SU-DHL-6 (cell line): ENCODE results near the gene RGS11.

Source experiments
- H2AFZ ChIP-seq: fragments of 200-600 bp; sonication (generic); 2 replicates; pipeline ENCODE4 v1.6.1; 2014; ENCODE audit warnings: low read depth, mild to moderate bottlenecking, moderate library complexity, mixed read lengths, antibody characterized with exemption, low read length; ENCODE audit not compliant: severe bottlenecking
- H3F3A ChIP-seq: fragments of 200-600 bp; shearing (Covaris generic); 2 replicates; pipeline ENCODE4 v1.6.0; 2016; ENCODE audit warnings: antibody characterized with exemption, mild to moderate bottlenecking; ENCODE audit not compliant: insufficient read depth
- H3K27ac ChIP-seq: fragments of 200-600 bp; sonication (generic); 2 replicates; pipeline ENCODE4 v1.5.1; 2016; ENCODE audit warnings: low read depth, mild to moderate bottlenecking, low read length, moderate library complexity, mixed read lengths
- H3K27me3 ChIP-seq: fragments of 200-600 bp; sonication (generic), shearing (Covaris generic); 2 replicates; pipeline ENCODE4 v1.6.0; 2014; ENCODE audit warnings: mild to moderate bottlenecking, low read length
- H3K36me3 ChIP-seq: fragments of 200-600 bp; sonication (generic); 2 replicates; pipeline ENCODE4 v1.6.1; 2014; ENCODE audit warnings: mild to moderate bottlenecking, low read length, mixed read lengths
- H3K4me2 ChIP-seq: fragments of 300-600, 200-600 bp; shearing (Covaris generic), sonication (generic); 2 replicates; pipeline ENCODE4 v1.6.0; 2014; ENCODE audit warnings: low read length, low read depth, mild to moderate bottlenecking; ENCODE audit not compliant: poor library complexity, severe bottlenecking
- H3K4me3 ChIP-seq: fragments of 200-600 bp; sonication (generic); 2 replicates; pipeline ENCODE4 v1.5.1; 2014; ENCODE audit warnings: antibody characterized with exemption, low read length, mild to moderate bottlenecking, mixed read lengths; ENCODE audit not compliant: insufficient read depth, poor library complexity, severe bottlenecking
- H3K79me2 ChIP-seq: fragments of 200-600 bp; sonication (generic); 2 replicates; pipeline ENCODE4 v1.6.1; 2014; ENCODE audit warnings: mild to moderate bottlenecking, low read length, moderate library complexity; ENCODE audit not compliant: insufficient read depth
- H3K9ac ChIP-seq: fragments of 200-600 bp; sonication (generic); 2 replicates; pipeline ENCODE4 v1.7.0; 2014; ENCODE audit warnings: mild to moderate bottlenecking, low read length
- H3K9me2 ChIP-seq: fragments of 200-600 bp; sonication (generic); replicated peaks from 2 replicates; pipeline ENCODE4 v1.6.1; 2014; ENCODE audit warnings: low read length; ENCODE audit not compliant: insufficient read depth
- H3K9me3 ChIP-seq: fragments of 200-600 bp; sonication (generic); 2 replicates; pipeline ENCODE4 v1.6.1; 2014; ENCODE audit warnings: low read length, mixed read lengths; ENCODE audit not compliant: insufficient read depth
- H4K20me1 ChIP-seq: fragments of 200-600 bp; sonication (generic); 2 replicates; pipeline ENCODE4 v1.6.1; 2014; ENCODE audit warnings: low read depth, mild to moderate bottlenecking, antibody characterized with exemption, low read length, moderate library complexity, mixed read lengths
- EZH2phosphoT487 ChIP-seq: fragments of 200-600 bp; sonication (generic), shearing (Covaris generic); conservative IDR thresholded peaks from 2 replicates; pipeline ENCODE4 v1.6.1; 2018; ENCODE audit warnings: mild to moderate bottlenecking, antibody characterized with exemption, low read length, moderate library complexity, mixed read lengths
- TF ChIP-seq, protein P1 (sequence below): fragments of 200-600 bp; sonication (generic); IDR thresholded peaks from one replicate; pipeline ENCODE4 v1.5.1; 2017; ENCODE audit warnings: antibody characterized with exemption, mild to moderate bottlenecking, low read length, moderate library complexity; ENCODE audit not compliant: insufficient read depth, poor library complexity, severe bottlenecking

The RGS11 gene

DNA sequence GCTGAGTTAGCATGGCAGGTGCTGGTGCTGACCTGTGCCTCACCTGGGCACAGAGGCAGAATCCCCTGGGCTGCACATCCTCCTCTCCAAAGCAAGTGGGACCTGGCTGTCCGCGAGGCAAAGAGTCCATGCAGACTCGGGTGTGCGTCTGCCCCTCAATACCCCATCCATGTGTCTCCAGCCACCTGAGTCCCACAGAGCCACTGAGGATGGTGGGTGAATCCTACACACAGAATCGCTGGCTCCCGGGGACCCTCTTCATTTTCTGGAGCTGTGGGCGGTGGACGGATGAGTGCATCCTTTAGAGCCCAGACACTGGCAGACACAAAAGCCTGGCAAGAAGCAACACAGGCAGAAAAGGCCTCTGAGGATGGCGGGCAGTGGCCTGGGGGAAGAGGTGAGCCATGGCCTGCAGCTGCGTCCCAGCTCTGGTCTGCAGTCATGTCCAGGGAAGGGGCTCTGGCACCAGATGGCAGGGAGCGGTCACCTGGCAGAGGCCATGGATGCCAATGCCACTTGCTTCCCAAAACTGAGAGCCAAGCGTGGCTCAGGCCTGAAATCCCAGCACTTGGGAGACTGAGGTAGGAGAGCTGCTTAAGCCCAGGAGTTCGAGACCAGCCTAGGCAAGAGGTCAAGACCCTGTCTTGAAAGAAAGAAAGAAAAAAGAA is 46.9 kb upstream of the RGS11 start:
- no peak overlapping the region for H3K4me3 ChIP-seq
- H3K9ac ChIP-seq, result no peak overlapping the region
- no peaks in the 10 kb centered on the region for H4K20me1 ChIP-seq
- no peaks in the 10 kb centered on the region for H3K9me2 ChIP-seq
- H2AFZ ChIP-seq, result no peak overlapping the region
- H3K4me2 ChIP-seq, result no peak overlapping the region
- no peaks in the 10 kb centered on the region for H3F3A ChIP-seq
- TF ChIP-seq, protein P1, sequence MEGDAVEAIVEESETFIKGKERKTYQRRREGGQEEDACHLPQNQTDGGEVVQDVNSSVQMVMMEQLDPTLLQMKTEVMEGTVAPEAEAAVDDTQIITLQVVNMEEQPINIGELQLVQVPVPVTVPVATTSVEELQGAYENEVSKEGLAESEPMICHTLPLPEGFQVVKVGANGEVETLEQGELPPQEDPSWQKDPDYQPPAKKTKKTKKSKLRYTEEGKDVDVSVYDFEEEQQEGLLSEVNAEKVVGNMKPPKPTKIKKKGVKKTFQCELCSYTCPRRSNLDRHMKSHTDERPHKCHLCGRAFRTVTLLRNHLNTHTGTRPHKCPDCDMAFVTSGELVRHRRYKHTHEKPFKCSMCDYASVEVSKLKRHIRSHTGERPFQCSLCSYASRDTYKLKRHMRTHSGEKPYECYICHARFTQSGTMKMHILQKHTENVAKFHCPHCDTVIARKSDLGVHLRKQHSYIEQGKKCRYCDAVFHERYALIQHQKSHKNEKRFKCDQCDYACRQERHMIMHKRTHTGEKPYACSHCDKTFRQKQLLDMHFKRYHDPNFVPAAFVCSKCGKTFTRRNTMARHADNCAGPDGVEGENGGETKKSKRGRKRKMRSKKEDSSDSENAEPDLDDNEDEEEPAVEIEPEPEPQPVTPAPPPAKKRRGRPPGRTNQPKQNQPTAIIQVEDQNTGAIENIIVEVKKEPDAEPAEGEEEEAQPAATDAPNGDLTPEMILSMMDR, result no peak
- no peak for TF ChIP-seq EZH2phosphoT487
- H3K9me3 ChIP-seq, result no peaks in the 10 kb centered on the region
- H3K27me3 ChIP-seq, result no peaks in the 10 kb centered on the region
- no peak overlapping the region for H3K27ac ChIP-seq
- no peaks in the 10 kb centered on the region for H3K36me3 ChIP-seq
- peaks cover 15% of the 10 kb centered on the region for H3K79me2 ChIP-seq

DNA sequence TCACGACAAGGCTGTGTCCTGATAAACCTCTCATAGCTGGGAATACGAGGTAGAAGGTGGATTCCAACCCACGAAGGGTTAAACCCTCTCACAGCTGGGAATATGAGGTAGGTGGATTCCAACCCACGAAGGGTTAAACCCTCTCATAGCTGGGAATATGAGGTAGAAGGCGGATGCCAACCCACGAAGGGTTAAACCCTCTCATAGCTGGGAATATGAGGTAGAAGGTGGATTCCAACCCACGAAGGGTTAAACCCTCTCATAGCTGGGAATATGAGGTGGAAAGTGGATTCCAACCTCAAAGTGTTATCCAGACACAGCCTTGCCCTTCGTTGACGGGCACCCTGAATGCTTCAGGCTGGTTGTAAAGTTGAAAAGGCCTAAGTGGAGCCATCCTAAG is 45.8 kb upstream of the RGS11 start:
- no peaks in the 10 kb centered on the region for H4K20me1 ChIP-seq
- H3K27ac ChIP-seq, result no peak overlapping the region
- no peaks in the 10 kb centered on the region for H3F3A ChIP-seq
- H3K9ac ChIP-seq, result no peak overlapping the region
- H3K4me3 ChIP-seq, result no peak overlapping the region
- H3K9me2 ChIP-seq, result no peaks in the 10 kb centered on the region
- H2AFZ ChIP-seq, result no peak overlapping the region
- no peak overlapping the region for H3K4me2 ChIP-seq
- no peak for TF ChIP-seq EZH2phosphoT487
- TF ChIP-seq, protein P1, result no peak
- H3K9me3 ChIP-seq, result no peaks in the 10 kb centered on the region
- no peaks in the 10 kb centered on the region for H3K36me3 ChIP-seq
- peaks cover 12% of the 10 kb centered on the region for H3K79me2 ChIP-seq
- H3K27me3 ChIP-seq, result no peaks in the 10 kb centered on the region

DNA sequence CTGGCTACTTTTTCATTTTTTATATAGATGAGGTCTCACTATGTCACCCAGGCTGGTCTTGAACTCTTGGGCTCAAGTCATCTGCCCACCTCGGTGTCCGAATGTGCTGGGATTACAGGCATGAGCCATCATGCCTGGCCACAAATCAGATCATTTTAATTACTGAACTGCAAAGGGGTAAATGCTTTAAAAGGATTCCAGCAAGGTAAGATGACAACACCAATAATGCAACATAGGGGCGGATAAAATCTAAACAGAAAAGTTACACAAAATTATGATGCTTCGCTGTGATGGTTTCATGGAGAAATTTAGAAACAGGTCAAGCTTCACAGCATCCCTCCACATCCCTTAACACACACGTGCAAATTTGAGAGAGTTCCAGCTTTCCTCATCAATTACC is 44.5 kb upstream of the RGS11 start:
- Histone ChIP-seq H4K20me1 (no peaks in the 10 kb centered on the region), H3K27me3 (no peaks in the 10 kb centered on the region), H2AFZ (no peak overlapping the region), H3F3A (no peaks in the 10 kb centered on the region), H3K4me2 (no peak overlapping the region), H3K36me3 (no peaks in the 10 kb centered on the region), H3K9ac (no peak overlapping the region), H3K9me3 (no peaks in the 10 kb centered on the region), H3K4me3 (no peak overlapping the region), H3K79me2 (peaks cover 12% of the 10 kb centered on the region), H3K27ac (no peak overlapping the region), H3K9me2 (no peaks in the 10 kb centered on the region)
- TF ChIP-seq, protein P1, result no peak
- TF ChIP-seq EZH2phosphoT487, result no peak
